ENCODE data around the gene TRIM2.

GRCh38 chr4:153341575-153342090 is 137.4 kb downstream of the TRIM2 start:
- TF ChIP-seq POLR2AphosphoS5 (IDR thresholded peaks at IDR 0.05; ENCODE audit: low read depth, low read length) (no peak), TAF1 (IDR thresholded peaks at IDR 0.05; ENCODE audit: borderline replicate concordance, insufficient read depth, low read length) (no peak)
